Measurements from ENCODE around the gene IBTK.

Gene IBTK

DNA sequence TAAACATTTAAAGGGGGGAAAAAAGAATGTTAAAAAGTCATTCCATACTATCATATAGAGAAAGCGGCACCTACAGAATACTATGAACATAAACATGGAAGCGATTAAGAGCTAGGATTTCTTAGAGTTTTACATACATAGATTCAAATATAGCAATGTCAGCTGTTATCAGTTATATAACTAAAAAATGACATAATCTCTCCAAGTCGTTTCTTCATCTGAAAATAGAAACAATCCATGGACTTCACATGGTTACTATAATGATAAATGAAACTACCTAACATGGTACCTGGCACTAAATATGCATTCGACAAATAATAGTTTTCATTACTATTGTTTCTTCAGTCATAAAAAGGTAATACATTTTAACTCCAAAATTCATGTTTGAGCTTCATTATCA, 3.7 kb downstream of the IBTK start:
- H3K4me1 ChIP-seq (ENCODE audit: insufficient read depth, low read length) = peaks cover 29% of the 10 kb centered on the region; the same call in 1 of the 2 replicates
- no peak overlapping the region for H3K9ac ChIP-seq (ENCODE audit: low read depth, low read length)
- no peaks in the 10 kb centered on the region for H3K27me3 ChIP-seq (ENCODE audit: insufficient read depth, low read length)
- no peak overlapping the region for H3K4me3 ChIP-seq (ENCODE audit: low read length)
- H3K9me3 ChIP-seq (ENCODE audit: insufficient read depth, low read depth, low read length) = peaks cover 7% of the 10 kb centered on the region; the same call in 1 of the 2 replicates
- H3K36me3 ChIP-seq (ENCODE audit: insufficient read depth, low read length) = peaks cover 19% of the 10 kb centered on the region
- no peak overlapping the region for H3K27ac ChIP-seq (ENCODE audit: low read depth, low read length)
- 94% methylated on average over 1 of the region's 4 CpGs for WGBS

DNA sequence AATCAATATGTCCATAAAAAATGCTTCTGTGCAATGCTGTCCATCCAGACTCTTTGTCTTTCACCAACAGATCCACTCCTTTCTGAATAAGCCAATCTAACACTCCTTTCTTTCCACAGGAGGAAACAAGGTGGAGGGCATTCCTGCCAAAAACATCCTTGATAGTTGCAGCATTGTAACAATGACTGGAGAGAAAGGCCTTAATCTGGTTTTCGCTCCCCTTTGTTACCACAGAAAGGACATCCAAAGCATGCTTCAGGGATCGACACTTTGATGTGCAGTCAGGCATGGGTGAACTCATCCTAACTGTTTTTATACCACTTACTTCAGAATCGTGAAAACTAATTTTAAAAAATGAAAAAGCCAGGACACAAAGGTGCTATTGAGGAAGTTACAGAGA, 7.4 kb downstream of the IBTK start:
- Histone ChIP-seq H3K9me3 (ENCODE audit: insufficient read depth, low read depth, low read length) (peaks cover 7% of the 10 kb centered on the region; the same call in 1 of the 2 replicates), H3K27ac (ENCODE audit: low read depth, low read length) (peak overlapping the region; percentile 53; the same call in 1 of the 2 replicates), H3K9ac (ENCODE audit: low read depth, low read length) (no peak overlapping the region), H3K4me1 (ENCODE audit: insufficient read depth, low read length) (peaks cover 20% of the 10 kb centered on the region; the same call in 1 of the 2 replicates), H3K27me3 (ENCODE audit: insufficient read depth, low read length) (no peaks in the 10 kb centered on the region), H3K4me3 (ENCODE audit: low read length) (no peak overlapping the region), H3K36me3 (ENCODE audit: insufficient read depth, low read length) (peaks cover 38% of the 10 kb centered on the region)
- WGBS = 88% methylated on average over 3 of the region's 3 CpGs

DNA sequence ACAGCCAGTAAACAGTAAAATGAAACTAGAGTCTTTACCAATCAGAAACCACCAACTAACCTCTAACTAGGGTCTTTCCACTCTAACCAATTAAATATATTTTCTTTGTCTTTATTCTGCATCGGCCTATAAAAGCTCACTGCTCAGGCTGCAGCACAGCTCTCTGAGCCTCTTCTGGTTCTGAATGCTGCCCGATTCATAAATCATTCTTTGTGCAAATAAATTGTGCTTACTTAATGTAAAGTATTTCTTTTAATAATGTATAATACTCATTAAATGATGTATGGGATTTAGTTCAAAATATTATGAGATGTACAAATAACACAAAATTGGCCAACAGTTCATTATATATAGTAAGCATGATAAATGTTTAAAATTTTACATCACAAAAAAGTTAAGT, 7.9 kb downstream of the IBTK start:
- no peaks in the 10 kb centered on the region for H3K27me3 ChIP-seq (ENCODE audit: insufficient read depth, low read length)
- no peak overlapping the region for H3K4me3 ChIP-seq (ENCODE audit: low read length)
- peaks cover 37% of the 10 kb centered on the region for H3K36me3 ChIP-seq (ENCODE audit: insufficient read depth, low read length)
- WGBS = 99% methylated on average over 2 of the region's 2 CpGs
- H3K4me1 ChIP-seq (ENCODE audit: insufficient read depth, low read length) = peaks cover 16% of the 10 kb centered on the region; the same call in 1 of the 2 replicates
- peak overlapping the region; percentile 53; the same call in 1 of the 2 replicates for H3K27ac ChIP-seq (ENCODE audit: low read depth, low read length)
- no peak overlapping the region for H3K9ac ChIP-seq (ENCODE audit: low read depth, low read length)
- peaks cover 7% of the 10 kb centered on the region; the same call in 1 of the 2 replicates for H3K9me3 ChIP-seq (ENCODE audit: insufficient read depth, low read depth, low read length)

DNA sequence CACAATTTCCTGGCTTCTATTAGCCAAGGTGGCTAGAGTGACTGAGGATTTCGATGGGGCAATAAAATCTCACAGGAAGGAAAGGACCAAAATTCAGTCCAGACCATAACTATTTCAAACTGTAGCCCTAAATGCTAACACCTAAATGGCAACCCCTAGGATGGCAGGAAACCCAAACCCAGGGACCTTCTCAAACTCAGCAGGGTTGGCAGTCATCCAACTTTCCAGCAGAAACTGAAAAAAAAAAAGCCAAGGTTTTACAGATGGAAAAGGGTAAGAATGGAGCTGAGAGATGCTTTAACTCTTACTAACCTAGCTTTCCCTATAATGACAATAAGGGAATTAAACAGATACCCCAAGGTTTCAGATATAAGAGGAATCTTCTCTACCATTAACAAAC, 10.5 kb downstream of the IBTK start:
- no peak overlapping the region for H3K4me3 ChIP-seq (ENCODE audit: low read length)
- peaks cover 51% of the 10 kb centered on the region for H3K36me3 ChIP-seq (ENCODE audit: insufficient read depth, low read length)
- peaks cover 13% of the 10 kb centered on the region; the same call in 1 of the 2 replicates for H3K4me1 ChIP-seq (ENCODE audit: insufficient read depth, low read length)
- H3K9ac ChIP-seq (ENCODE audit: low read depth, low read length) = no peak overlapping the region
- no peaks in the 10 kb centered on the region for H3K27me3 ChIP-seq (ENCODE audit: insufficient read depth, low read length)
- peaks cover 7% of the 10 kb centered on the region; the same call in 1 of the 2 replicates for H3K9me3 ChIP-seq (ENCODE audit: insufficient read depth, low read depth, low read length)
- H3K27ac ChIP-seq (ENCODE audit: low read depth, low read length) = no peak overlapping the region
- 100% methylated on average over 1 of the region's 1 CpG for WGBS

DNA sequence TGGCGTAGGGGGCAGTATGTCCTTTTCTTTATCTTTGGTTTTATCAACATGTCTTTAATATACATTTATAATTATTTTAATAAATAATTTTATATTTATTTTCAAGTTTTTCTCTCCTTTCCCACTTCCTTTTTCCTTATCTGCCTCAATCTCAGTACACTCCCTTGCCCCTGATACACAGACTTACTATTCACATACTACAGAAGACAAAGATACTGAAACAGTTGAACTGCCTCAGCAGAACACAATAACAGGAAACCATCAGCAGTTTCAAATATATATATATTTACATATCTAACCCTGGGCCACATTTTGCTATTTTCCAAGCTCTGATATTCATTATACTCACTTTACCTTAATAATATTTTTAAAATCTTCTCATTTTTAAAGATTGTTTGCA, 19.8 kb downstream of the IBTK start:
- no peaks in the 10 kb centered on the region for H3K27me3 ChIP-seq (ENCODE audit: insufficient read depth, low read length)
- no peak overlapping the region for H3K27ac ChIP-seq (ENCODE audit: low read depth, low read length)
- H3K4me3 ChIP-seq (ENCODE audit: low read length) = no peak overlapping the region
- no peak overlapping the region for H3K9ac ChIP-seq (ENCODE audit: low read depth, low read length)
- no CpG with 5 or more reads among the region's 1 CpG for WGBS
- no peaks in the 10 kb centered on the region for H3K9me3 ChIP-seq (ENCODE audit: insufficient read depth, low read depth, low read length)
- H3K4me1 ChIP-seq (ENCODE audit: insufficient read depth, low read length) = no peaks in the 10 kb centered on the region
- H3K36me3 ChIP-seq (ENCODE audit: insufficient read depth, low read length) = peaks cover 88% of the 10 kb centered on the region

DNA sequence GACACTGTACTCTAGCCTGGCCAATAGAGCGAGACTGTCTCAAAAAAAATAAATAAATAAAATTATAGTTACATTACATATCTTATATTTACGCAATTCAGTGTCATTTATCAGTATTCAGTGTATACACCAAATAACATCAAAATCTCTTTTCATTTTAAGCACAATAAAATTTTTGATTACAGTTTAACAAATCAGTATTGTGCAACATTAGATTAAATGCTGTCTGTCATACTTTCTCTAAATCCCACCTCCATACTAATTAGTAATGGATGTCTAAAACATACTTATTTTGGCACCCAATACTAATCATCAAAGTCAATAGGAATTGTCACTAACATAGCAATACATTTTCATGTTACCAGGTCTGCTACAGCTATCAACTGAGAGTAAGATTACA, 27.4 kb downstream of the IBTK start:
- H3K4me3 ChIP-seq (ENCODE audit: low read length) = no peak overlapping the region
- H3K36me3 ChIP-seq (ENCODE audit: insufficient read depth, low read length) = peaks cover 98% of the 10 kb centered on the region
- H3K27ac ChIP-seq (ENCODE audit: low read depth, low read length) = no peak overlapping the region
- WGBS = no CpG with 5 or more reads among the region's 2 CpGs
- no peaks in the 10 kb centered on the region for H3K4me1 ChIP-seq (ENCODE audit: insufficient read depth, low read length)
- H3K9ac ChIP-seq (ENCODE audit: low read depth, low read length) = no peak overlapping the region
- H3K27me3 ChIP-seq (ENCODE audit: insufficient read depth, low read length) = no peaks in the 10 kb centered on the region
- H3K9me3 ChIP-seq (ENCODE audit: insufficient read depth, low read depth, low read length) = no peaks in the 10 kb centered on the region

DNA sequence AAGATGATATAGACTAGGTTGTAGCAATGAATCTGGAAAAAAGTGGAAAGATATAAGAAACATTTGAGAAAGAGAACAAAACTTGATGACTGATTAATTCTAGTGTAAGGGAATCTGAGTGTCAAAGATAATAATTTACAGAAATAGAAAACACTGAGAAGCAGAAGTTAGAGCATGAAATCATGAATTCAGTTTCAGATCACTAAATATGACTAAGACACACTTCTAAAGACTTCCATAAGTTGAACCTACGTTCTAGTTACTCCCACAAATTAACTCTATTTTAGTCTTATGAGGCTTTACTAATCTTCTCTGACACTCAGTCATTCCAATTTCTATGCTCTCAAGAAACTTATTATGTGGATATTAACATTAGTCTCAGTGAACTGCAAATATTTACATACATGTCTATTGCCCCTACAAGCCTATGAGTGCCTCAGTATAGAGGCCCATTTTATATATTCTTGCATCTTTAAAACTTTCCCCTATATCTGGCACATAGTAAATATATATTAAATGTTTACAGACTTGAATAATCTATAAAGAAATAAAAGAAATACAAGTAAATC, 30.4 kb downstream of the IBTK start:
- 87% methylated on average over 1 of the region's 1 CpG for WGBS

DNA sequence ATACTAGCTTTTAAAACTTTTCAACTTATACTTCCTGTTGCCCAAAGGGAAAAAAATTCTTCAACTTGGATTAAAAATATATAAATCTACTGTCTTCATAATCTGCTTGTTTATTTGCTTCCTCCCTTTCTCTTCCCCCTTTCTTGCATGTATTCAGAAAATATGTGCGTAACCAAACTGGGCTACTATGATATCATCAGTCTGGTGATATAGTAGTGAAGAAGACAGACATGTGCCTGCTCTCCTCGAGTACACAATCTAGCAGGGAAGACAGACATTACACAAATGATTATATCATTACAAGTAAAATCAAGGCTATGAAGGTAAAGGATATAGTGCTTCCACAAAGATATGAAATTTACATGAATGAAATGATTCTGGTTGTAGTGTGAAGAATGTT, 31.0 kb downstream of the IBTK start:
- H3K27ac ChIP-seq (ENCODE audit: low read depth, low read length) = no peak overlapping the region
- H3K36me3 ChIP-seq (ENCODE audit: insufficient read depth, low read length) = peaks cover 97% of the 10 kb centered on the region

More for the DNA sequence above, 30.4 kb downstream of the IBTK start:
- Histone ChIP-seq H3K4me1 (ENCODE audit: insufficient read depth, low read length) (no peaks in the 10 kb centered on the region), H3K9me3 (ENCODE audit: insufficient read depth, low read depth, low read length) (no peaks in the 10 kb centered on the region), H3K27me3 (ENCODE audit: insufficient read depth, low read length) (no peaks in the 10 kb centered on the region), H3K4me3 (ENCODE audit: low read length) (no peak overlapping the region), H3K27ac (ENCODE audit: low read depth, low read length) (no peak overlapping the region), H3K9ac (ENCODE audit: low read depth, low read length) (no peak overlapping the region), H3K36me3 (ENCODE audit: insufficient read depth, low read length) (peaks cover 97% of the 10 kb centered on the region)

DNA sequence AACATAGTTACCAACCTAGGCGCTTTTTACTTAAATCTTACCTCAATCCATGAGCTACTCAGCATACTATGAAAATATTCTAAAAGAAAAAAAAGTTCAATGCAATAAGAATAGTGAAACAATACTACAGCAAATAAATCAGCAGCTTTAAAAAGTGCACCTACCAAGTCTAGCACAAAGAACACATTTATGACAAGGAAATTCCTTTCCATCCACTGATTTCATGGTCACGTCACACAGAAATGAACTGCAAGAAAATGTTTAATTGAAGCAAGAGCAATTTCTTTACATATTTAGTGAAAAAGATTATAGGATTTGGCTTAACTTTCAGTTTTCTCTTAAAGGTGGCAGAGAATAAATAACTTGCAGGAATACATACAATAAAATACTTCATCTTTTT, 36.2 kb downstream of the IBTK start:
- Histone ChIP-seq H3K9ac (ENCODE audit: low read depth, low read length) (no peak overlapping the region), H3K4me1 (ENCODE audit: insufficient read depth, low read length) (no peaks in the 10 kb centered on the region; the same call in 1 of the 2 replicates), H3K27me3 (ENCODE audit: insufficient read depth, low read length) (no peaks in the 10 kb centered on the region), H3K36me3 (ENCODE audit: insufficient read depth, low read length) (peaks cover 87% of the 10 kb centered on the region), H3K4me3 (ENCODE audit: low read length) (no peak overlapping the region), H3K9me3 (ENCODE audit: insufficient read depth, low read depth, low read length) (no peaks in the 10 kb centered on the region), H3K27ac (ENCODE audit: low read depth, low read length) (no peak overlapping the region; the same call in 1 of the 2 replicates)
- WGBS = 91% methylated on average over 2 of the region's 2 CpGs

More for the DNA sequence above, 31.0 kb downstream of the IBTK start:
- no peaks in the 10 kb centered on the region for H3K4me1 ChIP-seq (ENCODE audit: insufficient read depth, low read length)
- no peak overlapping the region for H3K9ac ChIP-seq (ENCODE audit: low read depth, low read length)
- H3K4me3 ChIP-seq (ENCODE audit: low read length) = no peak overlapping the region
- no peaks in the 10 kb centered on the region for H3K9me3 ChIP-seq (ENCODE audit: insufficient read depth, low read depth, low read length)
- 95% methylated on average over 2 of the region's 2 CpGs for WGBS
- H3K27me3 ChIP-seq (ENCODE audit: insufficient read depth, low read length) = no peaks in the 10 kb centered on the region

DNA sequence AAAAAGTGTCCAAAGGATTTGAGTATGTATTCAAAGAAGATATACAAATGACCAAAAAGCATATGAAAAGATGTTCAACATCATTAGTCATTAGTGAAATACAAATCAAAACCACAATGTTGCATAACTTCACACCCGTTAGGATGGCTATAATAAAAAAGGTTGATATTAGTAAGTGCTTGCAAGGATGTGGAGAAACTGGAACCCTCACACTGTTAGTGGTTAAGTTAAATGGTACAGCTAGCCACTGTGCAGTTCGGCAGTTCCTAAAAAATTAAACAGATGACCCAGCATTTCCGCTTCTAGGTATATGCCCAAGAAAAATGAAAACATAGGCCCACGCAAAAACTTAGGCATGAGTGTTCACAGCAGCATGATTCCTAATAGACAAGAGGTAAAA, 38.6 kb downstream of the IBTK start:
- Histone ChIP-seq H3K4me1 (ENCODE audit: insufficient read depth, low read length) (no peaks in the 10 kb centered on the region; the same call in 1 of the 2 replicates), H3K27ac (ENCODE audit: low read depth, low read length) (no peak overlapping the region), H3K36me3 (ENCODE audit: insufficient read depth, low read length) (peaks cover 77% of the 10 kb centered on the region), H3K27me3 (ENCODE audit: insufficient read depth, low read length) (no peaks in the 10 kb centered on the region), H3K4me3 (ENCODE audit: low read length) (no peak overlapping the region), H3K9me3 (ENCODE audit: insufficient read depth, low read depth, low read length) (no peaks in the 10 kb centered on the region), H3K9ac (ENCODE audit: low read depth, low read length) (no peak overlapping the region)
- 93% methylated on average over 4 of the region's 4 CpGs for WGBS

DNA sequence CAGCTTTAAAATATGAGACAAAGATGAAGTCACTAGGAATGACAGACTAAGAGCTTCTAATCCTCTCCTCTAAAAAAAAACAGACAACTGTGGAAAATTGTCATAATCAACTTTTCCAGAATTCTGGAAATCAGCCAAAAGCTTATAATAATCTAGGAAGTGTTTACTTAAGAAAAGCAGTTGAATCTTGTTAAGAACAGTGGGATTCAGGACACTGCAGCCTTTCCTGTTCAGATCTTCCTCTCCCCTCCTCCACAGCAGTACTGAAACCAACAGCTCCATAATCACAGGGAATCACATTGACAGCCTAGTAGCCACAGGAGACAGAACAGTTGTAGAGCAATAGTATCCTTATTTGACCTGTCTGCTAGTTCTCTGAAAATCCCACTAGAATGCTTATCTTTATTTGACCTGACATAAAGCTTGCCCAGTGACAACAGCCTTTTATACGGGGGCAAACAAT, 41.6 kb downstream of the IBTK start:
- no peak overlapping the region for H3K27ac ChIP-seq (ENCODE audit: low read depth, low read length)
- H3K9ac ChIP-seq (ENCODE audit: low read depth, low read length) = no peak overlapping the region
- 80% methylated on average over 1 of the region's 1 CpG for WGBS
- no peak overlapping the region for H3K4me3 ChIP-seq (ENCODE audit: low read length)
- no peaks in the 10 kb centered on the region; the same call in 1 of the 2 replicates for H3K4me1 ChIP-seq (ENCODE audit: insufficient read depth, low read length)
- no peaks in the 10 kb centered on the region for H3K27me3 ChIP-seq (ENCODE audit: insufficient read depth, low read length)
- peaks cover 78% of the 10 kb centered on the region for H3K36me3 ChIP-seq (ENCODE audit: insufficient read depth, low read length)
- no peaks in the 10 kb centered on the region for H3K9me3 ChIP-seq (ENCODE audit: insufficient read depth, low read depth, low read length)
